Urinary bladder (tissue), 4 donors: Measurements from ENCODE around the gene PXMP4. TPM values are rescaled to one million over a fixed set of nuclear protein-coding genes. Genes with fewer than 3 reads are reported as not detected.
A peak's percentile ranks its signal among the peaks of the same experiment; 100 is the strongest.

Experiments
- DNase-seq: peaks from one replicate; pipeline ENCODE4 v3.0.0-alpha.2; 2015; ENCODE audit errors: extremely low spot score
- H3K27ac ChIP-seq: one replicate; pipeline ENCODE4 v1.5.1; 2013; ENCODE audit warnings: low read depth, mild to moderate bottlenecking, moderate library complexity
- H3K36me3 ChIP-seq: one replicate; pipeline ENCODE4 v1.6.1; 2013; ENCODE audit warnings: mild to moderate bottlenecking, moderate library complexity; ENCODE audit not compliant: insufficient read depth
- H3K4me1 ChIP-seq: one replicate; pipeline ENCODE4 v1.6.1; 2013; ENCODE audit warnings: mild to moderate bottlenecking, moderate library complexity; ENCODE audit not compliant: insufficient read depth
- H3K4me3 ChIP-seq: one replicate; pipeline ENCODE4 v1.5.1; 2013; ENCODE audit warnings: low read depth, low read length
- WGBS: extraction: QIAGEN DNeasy Blood & Tissue Kit; methylation state at CpG from one replicate; pipeline ENCODE4 v1.1.7; 2013; 5-methylcytosine and 5-hydroxymethylcytosine counted together
- polyA plus RNA-seq: library from polyadenylated mRNA; stranded (reverse); fragments of 200-250 nt; gene quantifications from one replicate; pipeline ENCODE4 v1.2.3, GENCODE V29; 2013
- total RNA-seq: library from RNA; depleted of rRNA; stranded (reverse); fragments of >200 nt; gene quantifications from one replicate; pipeline ENCODE4 v1.2.3, GENCODE V29; 2014
- donor health status: healthy with polysubstance abuse.
- donor health status: healthy.

PXMP4 gene
- total and polyA plus RNA-seq, 2 donors = 12.0 to 12.2 TPM

DNA sequence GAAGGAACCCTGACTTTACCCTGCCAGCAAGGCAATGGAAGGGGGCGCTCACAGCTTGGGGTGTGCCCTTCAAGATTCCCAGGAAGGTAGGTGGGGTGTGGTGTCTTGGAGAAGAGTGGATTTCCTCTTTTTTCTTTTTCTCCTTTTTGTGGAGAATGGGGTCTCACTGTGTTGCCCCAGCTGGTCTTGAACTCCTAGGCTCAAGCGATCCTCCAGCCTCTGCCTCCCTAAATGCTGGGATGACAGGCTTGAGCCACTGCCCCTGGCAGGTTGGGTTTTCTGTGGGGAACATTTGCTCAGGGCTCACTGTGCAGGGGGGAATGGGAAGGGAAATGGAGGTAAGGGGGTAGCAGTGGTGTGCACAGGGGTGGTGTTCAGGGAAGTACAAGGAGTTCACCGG lies 7.7 kb upstream of the PXMP4 start:
- H3K4me1 ChIP-seq = no peaks in the 10 kb centered on the region
- WGBS = 93% methylated on average over 3 of the region's 3 CpGs
- no peak overlapping the region for H3K4me3 ChIP-seq
- no peak for DNase-seq
- no peaks in the 10 kb centered on the region for H3K36me3 ChIP-seq
- no peak overlapping the region for H3K27ac ChIP-seq

- 91% methylated on average over 5 of the region's 5 CpGs for WGBS
- no peak for DNase-seq
- Histone ChIP-seq H3K4me3 (no peak overlapping the region), H3K36me3 (no peaks in the 10 kb centered on the region), H3K4me1 (no peaks in the 10 kb centered on the region), H3K27ac (no peak overlapping the region)
Measured at GRCh38 chr20:33727115-33727479, 7.0 kb upstream of the PXMP4 start.

GRCh38 chr20:33725607-33726264 lies 5.6 kb upstream of the PXMP4 start:
- H3K27ac ChIP-seq = no peak overlapping the region
- no peak for DNase-seq
- H3K4me3 ChIP-seq = no peak overlapping the region
- H3K4me1 ChIP-seq = no peaks in the 10 kb centered on the region
- WGBS = 64% methylated on average over 7 of the region's 7 CpGs
- H3K36me3 ChIP-seq = no peaks in the 10 kb centered on the region

- WGBS = 87% methylated on average over 14 of the region's 14 CpGs
Measured at GRCh38 chr20:33724439-33725094, 4.5 kb upstream of the PXMP4 start.

DNA sequence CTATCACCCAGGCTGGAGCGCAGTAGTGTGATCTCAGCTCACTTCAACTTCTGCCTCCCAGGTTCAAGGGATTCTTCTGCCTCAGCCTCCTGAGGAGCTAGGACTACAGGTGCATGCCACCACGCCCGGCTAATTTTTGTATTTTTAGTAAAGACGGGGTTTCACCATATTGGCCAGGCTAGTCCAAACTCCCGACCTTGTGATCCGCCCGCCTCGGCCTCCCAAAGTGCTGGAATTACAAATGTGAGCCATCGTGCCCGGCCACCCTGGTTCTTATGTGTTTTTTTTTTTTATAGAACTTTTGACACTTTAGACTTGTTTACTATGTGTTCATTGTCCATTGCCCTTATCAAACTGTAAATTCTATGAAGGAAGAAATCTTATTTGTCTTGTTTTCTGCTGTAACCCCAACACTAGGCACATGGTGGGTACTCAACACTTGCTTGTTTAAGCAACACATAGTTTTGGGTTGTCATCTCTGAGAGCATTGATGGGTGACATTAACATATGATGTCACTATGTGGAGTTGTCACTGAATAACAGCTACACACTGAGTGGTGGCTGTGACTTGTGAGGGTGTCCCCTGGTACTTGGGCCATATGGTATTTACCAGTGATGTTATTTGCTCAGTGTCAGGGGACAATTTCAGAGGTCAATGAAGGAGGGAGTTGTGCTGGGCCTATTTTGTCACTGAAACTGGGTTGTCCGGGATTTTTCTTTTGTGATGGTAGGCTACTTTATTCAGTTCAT lies 1.5 kb upstream of the PXMP4 start:
- Histone ChIP-seq H3K27ac (no peak overlapping the region), H3K4me1 (no peaks in the 10 kb centered on the region), H3K36me3 (no peaks in the 10 kb centered on the region), H3K4me3 (no peak overlapping the region)
- no peak for DNase-seq
- WGBS = 95% methylated on average over 11 of the region's 11 CpGs

More at GRCh38 chr20:33724439-33725094, 4.5 kb upstream of the PXMP4 start:
- Histone ChIP-seq H3K27ac (no peak overlapping the region), H3K4me1 (no peaks in the 10 kb centered on the region), H3K36me3 (no peaks in the 10 kb centered on the region), H3K4me3 (no peak overlapping the region)
- DNase-seq = no peak

- Histone ChIP-seq H3K36me3 (no peaks in the 10 kb centered on the region), H3K4me3 (peak overlapping the region; percentile 69), H3K4me1 (no peaks in the 10 kb centered on the region), H3K27ac (peak overlapping the region; percentile 54)
- WGBS = 46% methylated on average over 13 of the region's 13 CpGs
- no peak for DNase-seq
Measured at GRCh38 chr20:33719277-33719988, 677 bp downstream of the PXMP4 start.

GRCh38 chr20:33716498-33716897 lies 3.6 kb downstream of the PXMP4 start:
- DNase-seq = no peak
- Histone ChIP-seq H3K4me1 (no peaks in the 10 kb centered on the region), H3K4me3 (no peak overlapping the region), H3K27ac (no peak overlapping the region), H3K36me3 (no peaks in the 10 kb centered on the region)
- 86% methylated on average over 2 of the region's 2 CpGs for WGBS

- no peak overlapping the region for H3K4me3 ChIP-seq
- H3K4me1 ChIP-seq = no peaks in the 10 kb centered on the region
- no peak for DNase-seq
- no peaks in the 10 kb centered on the region for H3K36me3 ChIP-seq
- H3K27ac ChIP-seq = no peak overlapping the region
- 91% methylated on average over 10 of the region's 10 CpGs for WGBS
Measured at GRCh38 chr20:33713865-33714367, 6.2 kb downstream of the PXMP4 start.

GRCh38 chr20:33711446-33711738 lies 8.7 kb downstream of the PXMP4 start:
- Histone ChIP-seq H3K27ac (no peak overlapping the region), H3K4me1 (no peaks in the 10 kb centered on the region), H3K36me3 (no peaks in the 10 kb centered on the region), H3K4me3 (no peak overlapping the region)
- DNase-seq = no peak
- 72% methylated on average over 1 of the region's 1 CpG for WGBS

GRCh38 chr20:33710681-33711445 lies 9.2 kb downstream of the PXMP4 start:
- DNase-seq = no peak
- 78% methylated on average over 14 of the region's 14 CpGs for WGBS
- Histone ChIP-seq H3K36me3 (no peaks in the 10 kb centered on the region), H3K4me3 (no peak overlapping the region), H3K27ac (no peak overlapping the region), H3K4me1 (no peaks in the 10 kb centered on the region)

DNA sequence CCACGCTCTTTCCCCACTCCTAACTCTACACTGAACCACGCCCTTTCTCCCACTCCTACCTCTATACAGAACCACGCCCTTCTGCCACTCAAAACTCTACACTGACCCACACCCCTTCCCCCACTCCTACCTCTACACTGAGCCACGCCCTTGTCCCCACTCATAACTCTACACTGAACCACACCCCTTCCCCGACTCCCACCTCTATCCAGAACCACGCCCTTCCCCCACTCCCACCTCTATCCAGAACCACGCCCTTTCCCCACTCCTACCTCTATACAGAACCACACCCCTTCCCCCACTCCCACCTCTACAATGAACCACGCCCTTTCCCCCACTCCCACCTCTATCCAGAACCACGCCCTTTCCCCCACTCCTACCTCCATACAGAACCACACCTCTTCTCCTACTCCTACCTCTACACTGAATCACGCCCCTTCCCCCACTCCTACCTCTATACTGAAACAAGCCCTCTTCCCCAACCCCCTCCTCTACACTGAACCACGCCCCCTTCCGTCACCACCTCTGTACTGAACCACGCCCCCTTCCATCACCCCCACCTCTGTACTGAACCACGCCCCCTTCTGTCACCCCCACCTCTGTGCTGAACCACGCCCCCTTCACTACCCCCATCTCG lies 10.1 kb downstream of the PXMP4 start:
- H3K4me3 ChIP-seq = no peak overlapping the region
- peak overlapping the region; percentile 15 for H3K27ac ChIP-seq
- no peaks in the 10 kb centered on the region for H3K36me3 ChIP-seq
- no peaks in the 10 kb centered on the region for H3K4me1 ChIP-seq
- 83% methylated on average over 16 of the region's 16 CpGs for WGBS
- DNase-seq = no peak

GRCh38 chr20:33709398-33709797 lies 10.7 kb downstream of the PXMP4 start:
- Histone ChIP-seq H3K36me3 (no peaks in the 10 kb centered on the region), H3K27ac (no peak overlapping the region), H3K4me3 (no peak overlapping the region), H3K4me1 (no peaks in the 10 kb centered on the region)
- no peak for DNase-seq
- 80% methylated on average over 2 of the region's 2 CpGs for WGBS

- H3K36me3 ChIP-seq = no peaks in the 10 kb centered on the region
- 90% methylated on average over 11 of the region's 11 CpGs for WGBS
- no peak overlapping the region for H3K27ac ChIP-seq
- no peak for DNase-seq
- no peaks in the 10 kb centered on the region for H3K4me1 ChIP-seq
- no peak overlapping the region for H3K4me3 ChIP-seq
Measured at GRCh38 chr20:33707668-33708067, 12.4 kb downstream of the PXMP4 start.
